ENCODE measurements around the gene SCN4B. TPM values are rescaled to one million over a fixed set of nuclear protein-coding genes. Genes with fewer than 3 reads are reported as not detected.

The SCN4B gene
- total and polyA plus RNA-seq, 4 experiments from 2014 or later, result not detected

GRCh38 chr11:118139578-118139977 lies 13.0 kb downstream of the SCN4B start:
- H3K4me3 Mint-ChIP-seq, result no peak overlapping the region
- Histone ChIP-seq H3K36me3 (ENCODE audit: insufficient read depth, low read length) (no peaks in the 10 kb centered on the region), H3K4me3 (ENCODE audit: low read length in 2 of 2) (no peak overlapping the region), H3K9me3 (ENCODE audit: control insufficient read depth in 1 of 2, low read length in 2 of 2) (no peaks in the 10 kb centered on the region), H3K4me1 (ENCODE audit: insufficient read depth, low read length) (no peaks in the 10 kb centered on the region), H3K27ac (ENCODE audit: low read depth, low read length) (no peak overlapping the region), H3K27me3 (ENCODE audit: insufficient read depth, low read length) (peaks cover 2% of the 10 kb centered on the region)
- H3K27me3 Mint-ChIP-seq, result peaks cover 51 to 53% of the 10 kb centered on the region in 2 donors
- H3K4me1 Mint-ChIP-seq, result no peaks in the 10 kb centered on the region
- no peak for DNase-seq
- ChIA-PET CTCF (ENCODE audit: partially characterized antibody) (interaction anchor here (0.8 to 3.3 kb wide), 2 partner anchors 32 to 156 kb away, joined by 3 to 21 read pairs; no protein-coding TSS in a partner anchor), POLR2A (ENCODE audit: partially characterized antibody) (no interaction called here)
- no peaks in the 10 kb centered on the region for H3K36me3 Mint-ChIP-seq
- H3K27ac Mint-ChIP-seq, result no peak overlapping the region
- intact Hi-C loops (cut with micrococcal nuclease), result no loop called here
- H3K9me3 Mint-ChIP-seq, result no peaks in the 10 kb centered on the region

GRCh38 chr11:118138839-118139420 lies 13.7 kb downstream of the SCN4B start:
- CTCF ChIA-PET (ENCODE audit: partially characterized antibody), result interaction anchor here (3.3 kb wide), 1 partner anchor 33 kb away, joined by 21 read pairs; no protein-coding TSS in a partner anchor
- Mint-ChIP-seq H3K27me3 (peaks cover 48 to 51% of the 10 kb centered on the region in 2 donors), H3K4me1 (no peaks in the 10 kb centered on the region), H3K36me3 (no peaks in the 10 kb centered on the region), H3K4me3 (no peak overlapping the region), H3K9me3 (no peaks in the 10 kb centered on the region), H3K27ac (peak overlapping the region in 1 of 7 donors; percentile 18)
- POLR2A ChIA-PET (ENCODE audit: partially characterized antibody), result no interaction called here
- Histone ChIP-seq H3K9me3 (ENCODE audit: control insufficient read depth in 1 of 2, low read length in 2 of 2) (no peaks in the 10 kb centered on the region), H3K27me3 (ENCODE audit: insufficient read depth, low read length) (no peaks in the 10 kb centered on the region), H3K4me3 (ENCODE audit: low read length in 2 of 2) (no peak overlapping the region), H3K27ac (ENCODE audit: low read depth, low read length) (no peak overlapping the region), H3K36me3 (ENCODE audit: insufficient read depth, low read length) (no peaks in the 10 kb centered on the region), H3K4me1 (ENCODE audit: insufficient read depth, low read length) (no peaks in the 10 kb centered on the region)
- DNase-seq, result no peak
- intact Hi-C loops (cut with micrococcal nuclease), result no loop called here

GRCh38 chr11:118136801-118137200 lies 15.8 kb downstream of the SCN4B start:
- H3K4me1 ChIP-seq (ENCODE audit: insufficient read depth, low read length), result no peaks in the 10 kb centered on the region
- H3K9me3 Mint-ChIP-seq, result no peaks in the 10 kb centered on the region
- CTCF ChIA-PET (ENCODE audit: partially characterized antibody), result no interaction called here
- no peaks in the 10 kb centered on the region for H3K4me1 Mint-ChIP-seq
- no peaks in the 10 kb centered on the region for H3K36me3 ChIP-seq (ENCODE audit: insufficient read depth, low read length)
- intact Hi-C loops (cut with micrococcal nuclease), result no loop called here
- H3K27me3 Mint-ChIP-seq, result peaks cover 29 to 37% of the 10 kb centered on the region in 2 donors
- no peak overlapping the region for H3K27ac Mint-ChIP-seq
- no peak overlapping the region for H3K27ac ChIP-seq (ENCODE audit: low read depth, low read length)
- POLR2A ChIA-PET (ENCODE audit: partially characterized antibody), result no interaction called here
- no peaks in the 10 kb centered on the region for H3K36me3 Mint-ChIP-seq
- H3K27me3 ChIP-seq (ENCODE audit: insufficient read depth, low read length), result no peaks in the 10 kb centered on the region
- H3K4me3 Mint-ChIP-seq, result no peak overlapping the region
- DNase-seq, result no peak
- H3K4me3 ChIP-seq (ENCODE audit: low read length in 2 of 2), result no peak overlapping the region
- no peaks in the 10 kb centered on the region for H3K9me3 ChIP-seq (ENCODE audit: control insufficient read depth in 1 of 2, low read length in 2 of 2)

- H3K36me3 Mint-ChIP-seq, result no peaks in the 10 kb centered on the region
- DNase-seq, result no peak
- no peaks in the 10 kb centered on the region for H3K9me3 ChIP-seq (ENCODE audit: control insufficient read depth in 1 of 2, low read length in 2 of 2)
- H3K4me3 Mint-ChIP-seq, result no peak overlapping the region
- H3K4me1 Mint-ChIP-seq, result no peaks in the 10 kb centered on the region
- H3K4me1 ChIP-seq (ENCODE audit: insufficient read depth, low read length), result no peaks in the 10 kb centered on the region
- no peaks in the 10 kb centered on the region for H3K27me3 ChIP-seq (ENCODE audit: insufficient read depth, low read length)
- no peaks in the 10 kb centered on the region for H3K36me3 ChIP-seq (ENCODE audit: insufficient read depth, low read length)
- H3K27me3 Mint-ChIP-seq, result peaks cover 26 to 33% of the 10 kb centered on the region in 2 donors
- POLR2A ChIA-PET (ENCODE audit: partially characterized antibody), result no interaction called here
- intact Hi-C loops (cut with micrococcal nuclease), result no loop called here
- CTCF ChIA-PET (ENCODE audit: partially characterized antibody), result no interaction called here
- H3K9me3 Mint-ChIP-seq, result no peaks in the 10 kb centered on the region
- H3K4me3 ChIP-seq (ENCODE audit: low read length in 2 of 2), result no peak overlapping the region
- H3K27ac Mint-ChIP-seq, result no peak overlapping the region
- H3K27ac ChIP-seq (ENCODE audit: low read depth, low read length), result no peak overlapping the region
Observed at GRCh38 chr11:118136341-118136740, 16.3 kb downstream of the SCN4B start.

- no peak overlapping the region for H3K27ac Mint-ChIP-seq
- no peak overlapping the region for H3K4me3 Mint-ChIP-seq
- ChIA-PET CTCF (ENCODE audit: partially characterized antibody) (no interaction called here), POLR2A (ENCODE audit: partially characterized antibody) (no interaction called here)
- no peak for DNase-seq
- peaks cover 22 to 32% of the 10 kb centered on the region in 2 donors for H3K27me3 Mint-ChIP-seq
- no peaks in the 10 kb centered on the region for H3K27me3 ChIP-seq (ENCODE audit: insufficient read depth, low read length)
- no peaks in the 10 kb centered on the region for H3K9me3 Mint-ChIP-seq
- H3K4me3 ChIP-seq (ENCODE audit: low read length in 2 of 2), result no peak overlapping the region
- H3K36me3 ChIP-seq (ENCODE audit: insufficient read depth, low read length), result no peaks in the 10 kb centered on the region
- no peaks in the 10 kb centered on the region for H3K36me3 Mint-ChIP-seq
- H3K9me3 ChIP-seq (ENCODE audit: control insufficient read depth in 1 of 2, low read length in 2 of 2), result no peaks in the 10 kb centered on the region
- no peaks in the 10 kb centered on the region for H3K4me1 Mint-ChIP-seq
- no peak overlapping the region for H3K27ac ChIP-seq (ENCODE audit: low read depth, low read length)
- intact Hi-C loops (cut with micrococcal nuclease), result no loop called here
- H3K4me1 ChIP-seq (ENCODE audit: insufficient read depth, low read length), result no peaks in the 10 kb centered on the region
Observed at GRCh38 chr11:118135796-118136165, 16.8 kb downstream of the SCN4B start.

- Mint-ChIP-seq H3K27ac (no peak overlapping the region), H3K4me1 (no peaks in the 10 kb centered on the region), H3K27me3 (peaks cover 18 to 27% of the 10 kb centered on the region in 2 donors), H3K9me3 (no peaks in the 10 kb centered on the region), H3K36me3 (no peaks in the 10 kb centered on the region), H3K4me3 (no peak overlapping the region)
- no peak overlapping the region for H3K27ac ChIP-seq (ENCODE audit: low read depth, low read length)
- no peaks in the 10 kb centered on the region for H3K4me1 ChIP-seq (ENCODE audit: insufficient read depth, low read length)
- DNase-seq, result no peak
- intact Hi-C loops (cut with micrococcal nuclease), result no loop called here
- H3K4me3 ChIP-seq (ENCODE audit: low read length in 2 of 2), result no peak overlapping the region
- H3K9me3 ChIP-seq (ENCODE audit: control insufficient read depth in 1 of 2, low read length in 2 of 2), result no peaks in the 10 kb centered on the region
- CTCF ChIA-PET (ENCODE audit: partially characterized antibody), result interaction anchor here (1.1 to 1.8 kb wide), 3 partner anchors 8 to 1221 kb away, joined by 3 to 4 read pairs (median 3); no protein-coding TSS in a partner anchor
- H3K27me3 ChIP-seq (ENCODE audit: insufficient read depth, low read length), result no peaks in the 10 kb centered on the region
- no peaks in the 10 kb centered on the region for H3K36me3 ChIP-seq (ENCODE audit: insufficient read depth, low read length)
- POLR2A ChIA-PET (ENCODE audit: partially characterized antibody), result no interaction called here
Observed at GRCh38 chr11:118135051-118135795, 17.4 kb downstream of the SCN4B start.

- ChIA-PET CTCF (ENCODE audit: partially characterized antibody) (interaction anchor here (1.1 to 2.1 kb wide), 4 partner anchors 10 to 1222 kb away, joined by 3 to 9 read pairs (median 4); no protein-coding TSS in a partner anchor), POLR2A (ENCODE audit: partially characterized antibody) (interaction anchor here (0.6 kb wide), 1 partner anchor 9 kb away, joined by 3 read pairs; no protein-coding TSS in a partner anchor)
- Histone ChIP-seq H3K27ac (ENCODE audit: low read depth, low read length) (no peak overlapping the region), H3K4me3 (ENCODE audit: low read length in 2 of 2) (no peak overlapping the region), H3K36me3 (ENCODE audit: insufficient read depth, low read length) (no peaks in the 10 kb centered on the region), H3K27me3 (ENCODE audit: insufficient read depth, low read length) (no peaks in the 10 kb centered on the region), H3K9me3 (ENCODE audit: control insufficient read depth in 1 of 2, low read length in 2 of 2) (no peaks in the 10 kb centered on the region), H3K4me1 (ENCODE audit: insufficient read depth, low read length) (no peaks in the 10 kb centered on the region)
- peaks cover 14 to 24% of the 10 kb centered on the region in 2 donors for H3K27me3 Mint-ChIP-seq
- H3K4me3 Mint-ChIP-seq, result no peak overlapping the region
- intact Hi-C loops (cut with micrococcal nuclease), result no loop called here
- H3K9me3 Mint-ChIP-seq, result no peaks in the 10 kb centered on the region
- no peaks in the 10 kb centered on the region for H3K36me3 Mint-ChIP-seq
- DNase-seq, result no peak
- peak overlapping the region in 1 of 7 donors; percentile 43 for H3K27ac Mint-ChIP-seq
- no peaks in the 10 kb centered on the region for H3K4me1 Mint-ChIP-seq
Observed at GRCh38 chr11:118133816-118134215, 18.8 kb downstream of the SCN4B start.

All from CD4-positive, alpha-beta memory T cell (primary cell).